Muscle layer of duodenum (tissue), 2 donors: ENCODE results near the gene ITPR2.
"Not testable (repeated sequence)": the region's sequence is repeated elsewhere in the genome, so short reads cannot be mapped to it uniquely, and the experiment has no call there.

Experiments used
- H3K27ac ChIP-seq: one replicate; pipeline ENCODE4 v1.7.0; 2013; ENCODE audit warnings: mild to moderate bottlenecking, low read length
- H3K27me3 ChIP-seq: one replicate; pipeline ENCODE4 v1.7.0; 2013; ENCODE audit warnings: low read depth, mild to moderate bottlenecking, control low read depth, low read length
- H3K36me3 ChIP-seq, 2 donors: one replicate each; pipeline ENCODE4 v1.7.0; 2013; ENCODE audit warnings: low read length in 2 of 2, control low read depth in 1 of 2, mild to moderate bottlenecking in 1 of 2; ENCODE audit not compliant: insufficient read depth in 2 of 2, control insufficient read depth in 1 of 2
- H3K4me1 ChIP-seq, 2 donors: one replicate each; pipeline ENCODE4 v1.7.0; 2013; ENCODE audit warnings: low read length in 2 of 2, mild to moderate bottlenecking in 2 of 2, control low read depth in 1 of 2, moderate library complexity in 1 of 2; ENCODE audit not compliant: insufficient read depth in 2 of 2, control insufficient read depth in 1 of 2
- H3K4me3 ChIP-seq, 2 donors: one replicate each; pipeline ENCODE4 v1.7.0; 2013; ENCODE audit warnings: low read length in 2 of 2, low read depth in 1 of 2, mild to moderate bottlenecking in 1 of 2
- H3K9me3 ChIP-seq, 2 donors: one replicate each; pipeline ENCODE4 v1.7.0; 2013; ENCODE audit warnings: low read length in 2 of 2, control low read depth in 1 of 2, mild to moderate bottlenecking in 1 of 2; ENCODE audit not compliant: control insufficient read depth in 1 of 2
- donor health status: healthy.

Gene ITPR2

GRCh38 chr12:26519462-26519861, 313.5 kb downstream of the ITPR2 start:
- Histone ChIP-seq H3K27ac (no peak overlapping the region), H3K4me3 (no peak overlapping the region), H3K4me1 (peaks cover 0 to 6% of the 10 kb centered on the region in 2 donors), H3K27me3 (no peaks in the 10 kb centered on the region), H3K9me3 (peaks cover 0 to 5% of the 10 kb centered on the region in 2 donors), H3K36me3 (no peaks in the 10 kb centered on the region)

DNA sequence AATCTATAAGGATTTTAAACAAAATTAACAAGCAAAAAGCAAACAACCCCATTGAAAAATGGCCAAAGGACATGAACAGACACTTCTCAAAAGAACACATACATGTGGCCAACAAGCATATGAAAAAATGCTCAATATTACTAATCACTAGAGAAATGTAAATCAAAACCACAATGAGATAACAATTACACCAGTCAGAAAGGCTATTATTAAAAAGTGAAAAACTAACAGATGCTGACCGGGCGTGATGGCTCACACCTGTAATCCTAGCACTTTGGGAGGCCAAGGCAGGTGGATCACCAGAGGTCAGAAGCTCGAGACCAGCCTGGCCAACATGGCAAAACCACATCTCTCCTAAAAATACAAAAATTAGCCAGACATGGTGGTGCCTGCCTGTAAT, 315.7 kb downstream of the ITPR2 start:
- H3K9me3 ChIP-seq, H3K4me1 ChIP-seq, H3K36me3 ChIP-seq, H3K27ac ChIP-seq, H3K4me3 ChIP-seq, H3K27me3 ChIP-seq: not testable (repeated sequence)

DNA sequence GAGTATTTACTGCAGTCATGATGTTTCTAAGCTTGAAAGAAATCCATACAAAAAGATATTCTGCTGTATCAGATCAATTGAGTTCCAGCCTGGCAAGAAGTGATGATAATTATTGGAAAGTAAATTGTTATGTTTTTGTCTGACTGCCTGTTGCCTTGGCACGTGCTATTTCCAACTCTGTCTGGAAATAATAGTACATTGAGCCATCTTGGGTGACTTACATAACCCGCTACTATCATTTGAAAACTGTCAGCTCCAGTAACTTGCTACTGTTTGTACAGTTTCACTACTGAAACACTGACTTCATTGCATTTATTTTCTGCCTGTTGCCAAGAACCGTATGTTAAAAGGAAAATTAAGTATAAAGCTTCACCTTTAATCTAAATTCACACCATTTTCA, 318.6 kb downstream of the ITPR2 start:
- Histone ChIP-seq H3K36me3 (no peaks in the 10 kb centered on the region), H3K9me3 (peaks cover 0 to 5% of the 10 kb centered on the region in 2 donors), H3K4me3 (no peak overlapping the region), H3K27ac (no peak overlapping the region), H3K27me3 (no peaks in the 10 kb centered on the region), H3K4me1 (peaks cover 0 to 4% of the 10 kb centered on the region in 2 donors)

DNA sequence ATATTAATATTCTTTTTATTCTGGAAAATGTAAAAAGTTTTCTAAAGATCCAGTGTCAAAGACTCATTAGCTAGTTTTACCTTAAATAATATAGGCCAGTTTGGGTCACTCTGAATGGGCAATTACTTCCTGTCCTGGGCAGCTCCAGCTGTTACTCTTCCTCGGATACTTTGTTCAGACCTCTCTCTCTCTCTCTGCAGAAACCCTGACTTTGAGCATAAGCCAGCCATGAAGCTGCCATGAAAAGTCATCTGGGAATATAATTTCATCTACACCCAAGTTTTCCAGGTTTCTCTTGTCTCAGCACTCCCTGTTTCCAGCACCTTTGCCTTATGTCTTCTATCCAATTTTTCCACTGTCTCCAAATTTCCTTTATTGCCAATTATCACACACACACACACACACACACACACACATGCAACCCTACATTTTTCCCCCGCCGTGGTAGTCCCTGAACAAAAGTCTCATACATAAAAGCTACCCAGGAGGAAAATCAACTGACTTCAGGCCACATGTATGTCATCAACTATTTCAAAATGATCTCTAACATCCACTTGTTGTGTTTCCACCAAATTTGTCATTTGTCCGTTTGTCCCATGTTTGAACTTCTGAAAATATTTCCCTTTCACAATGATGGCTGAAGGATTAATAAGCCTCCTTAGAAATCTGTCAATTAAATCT, 319.5 kb downstream of the ITPR2 start:
- Histone ChIP-seq H3K4me1 (peaks cover 0 to 4% of the 10 kb centered on the region in 2 donors), H3K27me3 (no peaks in the 10 kb centered on the region), H3K4me3 (no peak overlapping the region), H3K27ac (no peak overlapping the region), H3K9me3 (peaks cover 0 to 3% of the 10 kb centered on the region in 2 donors), H3K36me3 (no peaks in the 10 kb centered on the region)

- Histone ChIP-seq H3K27me3 (no peaks in the 10 kb centered on the region), H3K36me3 (no peaks in the 10 kb centered on the region), H3K4me1 (peaks cover 0 to 4% of the 10 kb centered on the region in 2 donors), H3K27ac (no peak overlapping the region), H3K4me3 (no peak overlapping the region), H3K9me3 (no peaks in the 10 kb centered on the region)
Observed at GRCh38 chr12:26512213-26512612, 320.8 kb downstream of the ITPR2 start.

- Histone ChIP-seq H3K27me3 (no peaks in the 10 kb centered on the region), H3K4me1 (peaks cover 0 to 4% of the 10 kb centered on the region in 2 donors)
Observed at GRCh38 chr12:26510354-26510674, 322.7 kb downstream of the ITPR2 start.

DNA sequence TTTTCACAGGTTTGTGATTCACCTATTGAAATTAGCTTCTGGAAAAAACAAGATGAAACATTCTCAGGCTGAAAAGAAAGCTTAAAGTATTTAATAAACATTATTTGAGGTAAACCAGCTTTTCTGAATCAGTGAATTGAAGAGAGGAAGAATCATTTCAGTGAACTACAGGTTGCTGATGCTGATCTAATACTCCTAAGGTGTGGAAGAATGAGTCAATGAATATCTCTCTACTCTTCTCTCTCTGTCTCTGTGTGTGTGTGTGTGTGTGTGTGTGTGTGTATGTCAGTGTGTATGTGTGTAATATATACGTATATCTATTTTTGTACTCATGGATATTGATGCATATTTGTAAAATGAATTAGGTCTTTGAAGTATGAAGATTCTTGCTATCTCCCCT, 325.4 kb downstream of the ITPR2 start:
- no peaks in the 10 kb centered on the region for H3K36me3 ChIP-seq
- no peaks in the 10 kb centered on the region for H3K4me1 ChIP-seq
- H3K4me3 ChIP-seq: no peak overlapping the region
- H3K27ac ChIP-seq: no peak overlapping the region
- H3K9me3 ChIP-seq: no peaks in the 10 kb centered on the region
- H3K27me3 ChIP-seq: no peaks in the 10 kb centered on the region

More at GRCh38 chr12:26510354-26510674, 322.7 kb downstream of the ITPR2 start:
- H3K36me3 ChIP-seq: no peaks in the 10 kb centered on the region
- no peaks in the 10 kb centered on the region for H3K9me3 ChIP-seq
- no peak overlapping the region for H3K27ac ChIP-seq
- no peak overlapping the region for H3K4me3 ChIP-seq

DNA sequence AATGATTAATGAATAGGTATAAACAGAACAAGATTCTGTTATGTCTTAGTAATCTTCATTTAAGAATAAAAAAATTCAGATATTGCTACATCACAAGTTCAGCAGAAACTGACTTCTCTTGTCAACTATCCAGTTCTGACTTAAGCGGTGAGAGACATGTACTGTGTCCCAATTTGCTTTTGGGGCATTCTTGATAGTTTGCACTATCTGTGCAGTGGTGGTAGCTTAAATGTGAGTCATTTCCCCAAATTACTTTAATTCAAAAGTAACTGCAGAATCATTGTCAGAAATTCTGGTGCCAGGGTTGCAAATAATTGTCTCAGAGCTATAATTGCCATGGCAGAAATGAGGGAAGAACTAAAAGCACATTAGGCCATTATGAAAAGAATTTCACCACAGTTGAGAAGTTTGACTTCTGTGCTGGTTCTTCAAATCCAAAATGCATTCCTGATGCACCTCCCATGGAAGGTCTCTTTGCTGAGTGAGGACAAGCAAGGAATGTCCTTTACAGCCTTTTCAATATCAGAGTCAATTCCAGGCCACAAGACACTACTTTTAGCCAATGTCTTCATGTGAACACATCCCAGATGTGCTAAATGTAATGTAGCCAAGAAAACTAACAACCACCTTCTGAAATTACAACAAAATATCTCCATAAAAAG, 332.9 kb downstream of the ITPR2 start:
- no peaks in the 10 kb centered on the region for H3K4me1 ChIP-seq
- H3K27me3 ChIP-seq: no peaks in the 10 kb centered on the region
- no peak overlapping the region for H3K27ac ChIP-seq
- H3K4me3 ChIP-seq: no peak overlapping the region
- H3K9me3 ChIP-seq: no peaks in the 10 kb centered on the region
- H3K36me3 ChIP-seq: no peaks in the 10 kb centered on the region

DNA sequence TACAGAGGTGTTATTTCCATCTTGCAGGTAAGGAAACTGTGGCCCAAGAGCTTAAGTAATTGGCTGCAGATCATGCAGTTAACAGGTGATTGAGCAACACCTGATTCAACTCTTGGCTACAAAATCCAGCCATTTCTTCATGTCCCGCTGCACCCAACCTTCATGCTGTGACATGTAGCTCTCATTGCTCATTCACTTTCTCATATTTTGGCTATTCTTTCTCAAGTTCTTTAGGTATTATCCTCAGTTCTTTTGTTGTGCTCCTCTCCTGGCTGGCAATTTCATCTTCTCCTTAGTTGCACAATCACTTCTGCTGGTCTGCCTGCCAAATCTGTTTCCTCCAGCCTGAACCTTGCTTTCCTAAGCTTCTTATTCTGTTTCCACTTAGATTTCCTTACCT, 336.8 kb downstream of the ITPR2 start:
- Histone ChIP-seq H3K27me3 (no peaks in the 10 kb centered on the region), H3K4me3 (no peak overlapping the region), H3K9me3 (no peaks in the 10 kb centered on the region), H3K27ac (no peak overlapping the region), H3K36me3 (peaks cover 3 to 5% of the 10 kb centered on the region in 2 donors), H3K4me1 (no peaks in the 10 kb centered on the region)

- H3K36me3 ChIP-seq: peaks cover 3 to 5% of the 10 kb centered on the region in 2 donors
- H3K4me1 ChIP-seq: no peaks in the 10 kb centered on the region
- H3K27me3 ChIP-seq: no peaks in the 10 kb centered on the region
- H3K9me3 ChIP-seq: no peaks in the 10 kb centered on the region
- H3K4me3 ChIP-seq: no peak overlapping the region
- H3K27ac ChIP-seq: no peak overlapping the region
Observed at GRCh38 chr12:26493656-26494055, 339.3 kb downstream of the ITPR2 start.

- Histone ChIP-seq H3K9me3 (no peaks in the 10 kb centered on the region), H3K4me3 (no peak overlapping the region), H3K36me3 (peaks cover 3 to 5% of the 10 kb centered on the region in 2 donors), H3K27ac (no peak overlapping the region), H3K27me3 (no peaks in the 10 kb centered on the region), H3K4me1 (no peaks in the 10 kb centered on the region)
Observed at GRCh38 chr12:26492406-26492805, 340.6 kb downstream of the ITPR2 start.

DNA sequence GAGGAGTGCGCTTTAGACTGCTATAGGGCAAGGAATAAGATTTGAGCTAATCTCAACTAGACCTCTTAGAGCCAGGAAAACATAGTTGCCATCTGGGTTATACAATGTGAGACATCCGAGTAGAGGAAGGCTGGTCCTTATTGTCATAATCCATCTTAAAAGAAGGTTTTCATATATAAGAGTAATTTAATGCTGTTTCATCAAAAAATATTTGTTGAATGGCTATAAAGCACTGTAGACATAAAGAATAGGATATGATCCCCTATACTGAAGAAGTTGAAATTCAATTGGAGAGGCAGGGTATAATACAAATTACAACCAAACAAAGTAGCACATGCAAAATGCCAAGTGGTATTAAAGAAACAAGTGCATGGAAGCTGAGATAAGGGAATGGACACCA, 343.1 kb downstream of the ITPR2 start:
- no peaks in the 10 kb centered on the region for H3K4me1 ChIP-seq
- no peak overlapping the region for H3K27ac ChIP-seq
- H3K27me3 ChIP-seq: no peaks in the 10 kb centered on the region
- H3K9me3 ChIP-seq: no peaks in the 10 kb centered on the region
- peaks cover 3 to 5% of the 10 kb centered on the region in 2 donors for H3K36me3 ChIP-seq
- H3K4me3 ChIP-seq: no peak overlapping the region
